Central memory CD4-positive, alpha-beta T cell (primary cell): ENCODE measurements around the gene SLC7A5.
"Not testable (repeated sequence)": the region's sequence is repeated elsewhere in the genome, so short reads cannot be mapped to it uniquely, and the experiment has no call there.

Source experiments
- DNase-seq: peaks from one replicate; pipeline ENCODE4 v3.0.0; 2022

Gene SLC7A5

DNA sequence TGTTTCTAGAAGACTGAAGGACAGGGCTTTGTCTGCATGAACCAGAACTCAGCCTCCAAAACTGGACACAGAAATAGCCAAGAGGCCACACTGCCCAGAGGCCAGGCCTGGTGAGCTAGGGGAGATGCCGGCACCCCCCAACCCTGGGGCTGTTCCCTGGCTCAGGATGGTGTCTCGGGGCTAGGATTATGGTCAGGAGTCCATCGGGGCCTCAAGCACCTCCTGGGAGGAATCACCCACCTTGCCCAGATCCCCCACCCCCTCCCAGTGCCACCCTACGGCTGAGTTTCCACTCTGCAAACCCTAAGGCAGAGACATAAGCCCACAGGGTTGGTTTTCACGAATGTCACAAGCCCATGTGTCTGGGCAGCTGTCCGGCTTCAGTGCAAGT is 37.2 kb downstream of the SLC7A5 start:
- DNase-seq = no peak

DNA sequence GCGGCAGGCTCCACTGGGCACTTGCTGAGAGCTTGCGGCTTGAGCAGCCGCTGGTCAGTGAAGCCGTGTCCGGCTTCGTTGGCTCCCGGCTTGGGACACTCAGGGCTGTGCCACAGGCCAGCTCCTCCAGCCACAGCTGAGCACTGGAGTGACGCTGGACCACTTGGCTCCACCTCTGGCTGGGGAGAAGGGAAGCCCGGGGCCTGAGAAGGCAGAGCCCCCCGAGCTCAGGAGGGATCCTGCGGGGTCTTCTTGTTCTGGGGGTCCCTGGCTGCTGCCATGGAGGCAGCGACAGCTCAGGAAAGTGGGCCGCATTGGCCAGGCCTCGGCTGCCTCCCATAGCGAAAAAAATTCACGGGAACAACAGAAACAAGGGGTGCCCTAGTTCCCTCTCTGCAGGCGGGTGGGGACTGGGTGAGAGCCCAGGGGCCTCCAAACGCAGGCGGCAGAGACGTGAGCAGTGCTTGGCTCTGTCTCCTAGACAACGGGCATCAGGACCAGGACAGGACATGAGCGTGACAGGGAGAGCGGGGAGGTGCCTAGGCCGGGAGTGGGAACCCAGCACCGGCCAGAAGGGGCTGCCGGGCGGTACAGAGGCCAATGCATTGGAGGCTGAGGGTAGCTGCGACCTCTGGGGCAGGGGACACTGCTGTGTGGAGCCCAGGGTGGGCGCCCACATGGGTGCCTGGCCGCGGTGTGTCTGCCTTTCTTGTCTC is 37.7 kb downstream of the SLC7A5 start:
- no peak for DNase-seq

DNA sequence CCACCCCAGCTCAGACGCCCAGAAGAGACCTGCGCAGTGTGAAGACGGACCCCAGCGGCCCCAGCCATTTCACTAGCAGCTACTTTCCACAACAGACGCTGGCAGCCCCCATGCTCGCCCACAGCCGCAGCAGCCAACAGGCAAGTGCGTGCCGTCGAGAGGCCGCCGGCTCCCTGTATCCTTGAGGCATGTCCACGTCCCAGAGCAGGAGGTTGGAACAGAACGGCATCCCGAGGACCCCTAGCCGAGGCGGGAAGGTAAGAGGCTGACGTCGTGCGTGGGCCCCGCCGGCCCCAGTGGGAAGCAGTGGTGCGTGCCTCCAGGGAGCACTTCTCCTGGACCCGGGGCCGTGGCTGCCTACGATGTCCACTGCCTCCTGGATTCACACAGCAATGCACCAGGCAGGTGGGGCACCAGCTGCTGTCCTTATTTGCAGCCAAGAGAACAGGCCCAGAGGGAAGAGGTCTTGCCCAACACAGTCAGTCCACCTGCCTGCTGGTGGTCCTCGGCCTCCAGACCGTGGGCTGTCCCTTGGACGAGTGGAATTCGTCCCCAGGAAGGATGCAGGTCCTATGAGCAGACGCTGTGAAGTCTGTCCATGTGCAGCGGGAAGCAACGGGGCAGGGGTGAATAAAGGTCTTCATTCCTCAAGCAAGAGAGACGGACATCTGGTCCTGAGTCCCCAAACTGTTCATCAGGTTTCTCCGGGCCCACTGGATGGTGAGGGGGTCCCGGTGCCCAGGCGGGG is 38.5 kb downstream of the SLC7A5 start:
- DNase-seq = no peak

DNA sequence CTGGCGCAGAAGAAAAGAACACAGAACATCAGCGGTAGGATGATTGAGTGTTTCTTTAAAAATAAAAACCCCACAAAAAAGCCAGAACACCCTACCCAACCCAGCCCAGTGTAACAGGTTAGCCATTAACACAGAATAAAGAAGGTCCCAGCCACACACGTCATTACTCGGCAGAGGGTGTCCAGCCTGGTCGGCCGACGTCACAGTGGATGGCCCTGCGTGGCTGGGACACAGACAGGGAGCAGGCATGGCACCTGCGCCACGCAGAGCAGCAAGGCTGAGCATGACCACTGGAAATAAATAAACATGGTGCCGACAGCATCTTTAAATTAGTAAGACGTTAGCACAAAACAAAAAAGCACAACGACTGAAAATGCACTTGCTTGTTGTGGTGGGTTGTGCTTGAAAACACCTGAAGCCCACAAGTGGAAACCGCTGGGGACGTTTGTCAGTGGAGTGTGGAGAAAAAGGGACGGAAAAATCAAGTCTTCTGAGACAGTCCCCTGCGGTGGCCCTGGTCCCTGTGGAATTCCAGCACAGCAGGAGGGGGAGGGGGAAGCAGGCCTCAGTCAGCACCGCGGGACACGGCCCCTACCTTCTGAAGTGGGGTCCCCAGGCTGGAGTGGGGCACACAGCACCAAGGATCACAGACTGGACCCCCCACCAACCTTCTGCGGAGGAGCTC is 39.2 kb downstream of the SLC7A5 start:
- no peak for DNase-seq

DNA sequence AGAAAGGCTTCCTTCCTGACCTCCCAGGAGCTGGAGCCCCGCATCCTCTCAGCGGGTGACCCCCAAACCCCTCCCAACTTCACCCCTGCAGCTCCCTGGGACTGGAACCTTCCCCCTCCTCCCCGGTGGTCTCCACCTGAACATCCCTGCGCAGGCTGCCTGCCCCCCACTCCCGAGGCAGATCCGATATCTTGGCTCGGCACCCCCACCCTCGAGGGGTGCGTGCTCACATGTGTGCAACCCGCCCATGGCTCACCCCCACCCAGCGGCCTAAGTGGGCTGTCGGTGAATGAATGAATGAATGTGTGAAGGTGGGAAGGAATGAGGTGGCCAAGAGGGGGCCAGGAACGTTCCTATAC is 39.7 kb downstream of the SLC7A5 start:
- DNase-seq = no peak

DNA sequence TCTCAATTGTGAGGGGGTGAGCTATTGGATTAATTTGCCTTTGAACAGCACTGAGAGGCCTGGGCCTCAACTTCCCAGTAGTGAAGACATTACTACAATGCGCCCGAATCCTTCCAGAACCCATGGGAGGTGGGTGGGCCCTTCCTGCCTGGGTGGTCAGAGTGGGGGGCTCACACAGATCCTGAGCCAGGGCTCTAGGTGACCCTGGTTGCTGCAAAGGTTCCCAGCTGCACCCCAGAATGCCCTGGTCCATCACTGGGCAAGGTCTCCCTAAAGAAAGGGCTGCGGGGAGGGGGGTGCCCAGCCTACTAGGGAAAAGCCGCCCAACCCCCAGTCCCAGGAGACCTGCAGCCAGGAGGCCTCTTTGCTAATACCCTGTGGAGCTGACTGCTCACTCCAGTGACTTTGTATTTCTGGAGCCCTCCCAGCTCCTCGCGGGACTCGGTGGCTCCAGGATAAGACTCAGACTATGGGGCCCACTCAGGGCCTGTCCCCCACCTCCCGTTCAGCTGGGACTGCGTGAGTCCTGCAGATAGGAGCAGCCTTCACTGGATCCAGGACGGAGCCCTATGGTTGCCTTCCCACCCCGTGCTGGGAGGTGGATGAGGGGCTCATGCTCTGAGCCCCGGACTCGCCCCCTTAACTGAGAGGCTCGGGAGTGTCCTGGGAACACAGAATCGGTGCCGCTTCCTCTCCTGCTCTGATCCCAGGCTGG is 40.2 kb downstream of the SLC7A5 start:
- no peak for DNase-seq

DNA sequence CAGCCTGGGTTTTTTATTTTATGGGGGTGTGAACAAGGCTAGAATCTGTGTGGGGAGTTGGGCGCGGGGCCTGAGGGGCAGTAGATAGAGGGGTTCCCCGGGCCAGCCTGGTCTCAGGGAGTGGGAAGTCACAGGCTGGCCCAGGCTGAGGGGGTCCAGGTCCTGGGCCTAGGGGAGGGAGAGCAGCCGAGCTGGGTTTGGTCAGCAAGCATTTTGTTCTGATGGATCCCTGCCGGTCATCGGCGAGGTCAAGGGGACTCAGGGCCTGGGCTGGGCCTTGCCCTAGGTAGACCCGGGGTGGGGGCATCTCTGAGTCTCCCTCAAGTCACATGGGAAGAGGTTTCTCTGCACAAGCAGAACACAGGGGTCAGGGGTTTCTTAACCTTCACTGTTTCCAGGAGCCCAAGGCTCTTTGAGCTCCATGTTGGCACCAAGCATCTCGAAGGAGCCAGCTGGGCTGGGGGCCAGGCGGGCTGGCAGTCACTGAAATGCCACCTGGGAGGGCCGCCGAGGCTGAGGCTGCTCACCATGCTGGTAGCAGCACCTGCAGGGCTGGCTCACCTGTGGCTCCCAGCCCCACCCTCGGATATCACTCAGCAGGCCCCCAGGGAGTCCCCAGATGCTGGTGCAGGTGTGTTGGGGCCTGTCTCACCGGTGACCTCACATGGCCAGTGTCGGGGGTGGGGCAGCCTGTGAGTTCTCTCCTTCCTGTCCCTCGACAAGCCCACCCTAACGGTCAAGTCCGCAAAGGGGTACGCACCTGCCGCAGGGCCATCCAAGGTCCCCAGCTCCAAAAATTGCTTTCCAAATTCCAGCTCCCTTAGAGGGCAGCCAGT is 41.0 kb downstream of the SLC7A5 start:
- no peak for DNase-seq

DNA sequence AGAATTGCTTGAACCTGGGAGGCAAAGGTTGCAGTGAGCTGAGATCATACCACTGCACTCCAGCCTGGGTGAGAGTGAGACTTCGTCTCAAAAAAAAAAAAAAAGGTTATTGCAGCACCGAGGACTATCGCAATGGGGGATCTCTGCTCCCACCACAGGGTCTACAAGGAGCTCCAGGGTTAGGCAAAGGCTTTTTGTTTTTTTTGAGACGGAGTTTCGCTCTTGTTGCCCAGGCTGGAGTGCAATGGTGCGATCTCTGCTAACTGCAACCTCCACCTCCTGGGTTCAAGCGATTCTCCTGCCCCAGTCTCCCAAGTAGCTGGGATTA is 41.8 kb downstream of the SLC7A5 start:
- DNase-seq = not testable (repeated sequence)

DNA sequence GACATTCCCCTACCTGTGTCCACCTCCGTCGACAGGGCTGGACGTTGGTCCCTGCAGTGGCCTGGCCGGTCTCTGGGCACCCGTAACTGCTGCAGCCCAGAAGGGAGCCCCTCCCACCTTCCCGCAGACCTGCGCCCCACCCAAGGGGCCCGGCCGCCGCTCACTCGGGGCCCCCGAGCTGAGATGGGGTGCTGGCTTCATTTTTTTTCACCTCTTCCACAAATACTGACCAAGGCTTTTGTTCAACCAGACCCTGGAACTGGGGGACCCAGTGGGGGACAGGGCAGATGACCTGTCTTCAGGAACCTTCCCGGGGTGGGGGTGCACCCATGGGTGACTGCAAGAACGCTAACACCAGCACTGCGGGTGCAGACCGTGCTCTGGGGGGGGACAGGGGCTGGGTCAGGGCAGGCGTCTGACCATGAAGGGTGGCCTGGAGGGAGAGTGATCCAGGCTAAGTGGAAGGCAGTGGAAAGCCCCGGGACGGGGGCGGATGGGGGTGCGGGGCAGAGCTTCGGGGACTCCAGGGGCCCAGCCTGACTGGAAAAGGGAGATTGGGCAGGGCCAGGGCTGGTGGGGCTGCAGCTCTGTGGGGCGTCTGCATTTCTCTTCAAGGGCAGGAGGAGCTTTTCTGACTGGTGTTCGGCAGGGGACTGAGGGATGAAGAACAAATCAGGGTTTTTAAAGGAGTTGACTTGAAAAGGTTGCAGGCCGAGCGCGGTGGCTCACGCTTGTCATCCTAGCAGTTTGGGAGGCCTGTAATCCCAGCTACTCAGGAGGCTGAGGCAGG is 42.3 kb downstream of the SLC7A5 start:
- no peak for DNase-seq

DNA sequence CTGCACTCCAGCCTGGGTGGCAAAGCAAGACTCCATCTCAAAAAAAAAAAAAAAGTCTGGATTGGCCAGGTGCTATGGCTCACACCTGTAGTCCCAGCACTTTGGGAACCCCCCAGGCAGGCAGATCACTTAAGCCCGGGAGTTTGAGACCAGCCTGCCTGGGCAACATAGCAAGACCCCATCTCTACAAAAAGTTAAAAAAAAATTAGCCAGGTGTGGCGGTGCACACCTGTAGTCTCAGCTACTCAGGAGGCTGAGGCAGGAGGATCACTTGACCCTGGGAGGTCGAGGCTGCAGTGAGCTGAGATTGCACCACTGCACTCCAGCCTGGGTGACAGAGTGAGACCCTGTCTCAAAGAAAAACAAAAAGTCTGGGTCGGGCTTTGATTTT is 42.9 kb downstream of the SLC7A5 start:
- not testable (repeated sequence) for DNase-seq

DNA sequence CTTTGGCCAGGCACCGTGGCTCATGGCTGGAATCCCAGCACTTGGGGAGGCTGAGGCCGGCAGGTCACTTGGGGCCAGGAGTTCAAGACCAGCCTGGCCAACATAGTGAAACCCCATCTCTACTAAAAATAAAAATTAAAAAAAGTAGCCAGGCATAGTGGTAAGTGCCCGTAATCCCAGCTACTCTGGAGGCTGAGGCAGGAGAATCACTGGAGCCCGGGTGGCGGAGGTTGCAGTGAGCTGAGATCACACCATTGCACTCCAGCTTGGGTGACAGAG is 43.5 kb downstream of the SLC7A5 start:
- not testable (repeated sequence) for DNase-seq

DNA sequence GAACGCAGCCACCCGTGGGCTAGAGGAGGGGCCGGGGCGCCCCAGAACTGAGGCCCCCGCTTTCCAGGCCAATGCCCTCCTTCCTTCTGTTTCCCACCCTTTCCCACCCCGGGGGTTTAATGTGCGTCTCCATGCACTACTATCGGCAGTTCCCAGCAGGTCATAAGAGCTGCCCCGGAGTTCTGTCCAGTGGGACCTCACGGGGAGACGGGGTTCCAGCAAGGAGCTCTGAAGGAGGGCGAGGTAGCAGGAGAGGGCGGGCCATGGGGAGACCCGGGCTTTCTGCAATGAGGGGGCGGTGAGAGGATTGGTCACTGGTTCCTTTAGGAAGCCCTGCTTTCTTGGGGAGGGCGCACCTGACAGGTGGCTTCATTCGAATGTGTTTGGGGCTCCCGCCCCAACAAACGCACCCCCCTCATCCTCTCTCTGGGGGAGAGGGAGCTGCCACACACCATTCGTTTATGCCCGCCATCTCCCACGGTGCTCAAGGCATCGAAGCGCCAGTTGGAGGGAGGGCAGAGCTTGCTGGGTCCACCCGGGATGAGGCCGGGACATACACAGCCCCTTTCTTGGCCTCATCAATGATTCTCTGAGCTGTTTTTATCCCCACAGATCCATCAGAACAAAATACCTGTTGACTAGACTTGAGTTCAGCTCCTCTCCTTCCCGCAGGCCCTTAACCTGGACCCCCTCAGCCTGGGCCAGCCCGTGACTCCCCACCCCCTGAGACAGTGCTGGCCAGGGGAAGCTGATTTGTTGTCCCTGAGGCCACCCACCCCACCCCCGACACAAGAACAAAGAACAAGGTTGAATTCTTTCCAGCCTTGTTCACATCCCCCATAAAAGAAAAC is 44.1 kb downstream of the SLC7A5 start:
- DNase-seq = no peak

DNA sequence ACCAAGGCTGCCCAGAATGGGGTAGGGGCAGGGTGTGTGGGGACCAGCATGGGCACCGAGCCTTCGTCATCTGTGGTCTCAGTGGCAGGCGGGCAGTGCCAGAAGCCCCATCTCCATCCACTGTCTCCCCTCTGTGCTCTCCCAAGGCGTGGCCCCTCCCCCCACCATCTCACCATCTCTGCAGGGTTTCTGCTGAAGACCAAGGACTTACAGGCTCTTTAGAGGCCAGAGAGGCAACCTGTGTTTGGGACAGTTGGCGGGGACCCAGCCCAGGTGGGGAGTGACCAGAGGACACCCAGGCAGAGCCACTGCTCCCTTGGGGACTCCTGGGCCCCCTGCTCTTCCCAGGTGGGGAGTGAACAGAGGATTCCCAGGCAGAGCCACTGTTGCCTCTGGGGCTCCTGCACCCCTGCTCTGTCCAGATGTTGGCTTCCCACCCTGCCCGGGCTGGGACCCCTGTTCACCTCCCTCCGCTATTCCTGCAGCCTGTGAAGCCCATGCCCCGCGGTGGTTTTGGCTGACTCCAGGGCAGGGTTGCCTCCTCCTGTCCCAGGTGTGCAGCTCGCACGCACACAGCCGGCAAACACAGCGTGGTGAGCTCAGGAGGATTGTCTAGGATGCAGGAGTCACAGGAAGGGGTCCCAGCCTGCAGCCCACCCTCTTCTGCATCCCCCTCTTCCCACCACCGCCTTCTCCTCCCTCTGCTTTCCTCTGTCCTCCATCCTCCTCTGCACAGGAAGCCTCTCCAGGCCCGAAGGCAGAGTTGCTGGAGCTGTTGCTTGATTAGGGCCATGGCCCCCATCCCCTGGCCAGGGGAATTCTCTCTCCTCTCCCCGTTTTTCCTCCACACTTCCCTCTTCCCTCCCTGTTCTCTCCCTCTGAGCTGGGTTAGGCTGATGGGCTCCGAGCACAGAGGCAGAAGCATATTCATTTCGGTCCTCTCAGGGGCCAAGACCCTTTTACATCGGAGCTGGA is 45.0 kb downstream of the SLC7A5 start:
- no peak for DNase-seq

DNA sequence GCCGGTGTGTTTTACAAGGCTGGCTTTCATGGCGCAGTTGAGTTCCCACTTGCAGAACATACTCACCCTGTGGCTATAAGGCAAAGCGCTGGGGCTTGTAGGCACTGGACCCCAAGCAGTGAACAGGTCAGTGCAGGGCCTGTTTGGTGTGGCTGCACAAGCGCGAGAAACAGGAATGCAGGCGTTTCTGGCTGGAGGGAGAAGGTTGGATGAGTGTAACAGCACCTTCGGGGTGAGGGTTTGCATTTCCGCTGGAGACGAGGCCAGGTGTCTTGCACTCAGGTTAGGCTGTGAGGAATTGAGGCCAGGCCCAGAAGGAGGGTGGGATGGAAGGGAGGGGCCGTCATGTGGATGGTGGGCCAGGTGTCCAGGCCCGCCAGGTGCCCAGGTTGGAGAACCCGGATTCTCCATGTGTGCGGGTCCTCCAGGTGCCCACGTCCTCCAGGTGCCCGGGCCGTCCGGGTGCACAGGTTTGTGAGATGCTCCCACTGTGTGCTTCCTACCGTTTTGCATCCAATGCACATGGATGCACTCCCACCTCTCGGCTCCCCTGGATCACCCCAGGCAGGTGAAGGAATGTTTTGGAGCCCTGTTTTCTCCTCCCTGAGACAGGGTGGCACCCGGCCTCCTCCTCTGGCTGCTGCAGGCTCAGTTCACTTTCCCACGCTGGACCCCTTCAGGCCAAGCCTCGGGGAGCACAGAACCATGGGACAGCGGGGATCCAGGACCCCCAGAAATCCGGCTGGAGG is 46.0 kb downstream of the SLC7A5 start:
- DNase-seq = no peak

DNA sequence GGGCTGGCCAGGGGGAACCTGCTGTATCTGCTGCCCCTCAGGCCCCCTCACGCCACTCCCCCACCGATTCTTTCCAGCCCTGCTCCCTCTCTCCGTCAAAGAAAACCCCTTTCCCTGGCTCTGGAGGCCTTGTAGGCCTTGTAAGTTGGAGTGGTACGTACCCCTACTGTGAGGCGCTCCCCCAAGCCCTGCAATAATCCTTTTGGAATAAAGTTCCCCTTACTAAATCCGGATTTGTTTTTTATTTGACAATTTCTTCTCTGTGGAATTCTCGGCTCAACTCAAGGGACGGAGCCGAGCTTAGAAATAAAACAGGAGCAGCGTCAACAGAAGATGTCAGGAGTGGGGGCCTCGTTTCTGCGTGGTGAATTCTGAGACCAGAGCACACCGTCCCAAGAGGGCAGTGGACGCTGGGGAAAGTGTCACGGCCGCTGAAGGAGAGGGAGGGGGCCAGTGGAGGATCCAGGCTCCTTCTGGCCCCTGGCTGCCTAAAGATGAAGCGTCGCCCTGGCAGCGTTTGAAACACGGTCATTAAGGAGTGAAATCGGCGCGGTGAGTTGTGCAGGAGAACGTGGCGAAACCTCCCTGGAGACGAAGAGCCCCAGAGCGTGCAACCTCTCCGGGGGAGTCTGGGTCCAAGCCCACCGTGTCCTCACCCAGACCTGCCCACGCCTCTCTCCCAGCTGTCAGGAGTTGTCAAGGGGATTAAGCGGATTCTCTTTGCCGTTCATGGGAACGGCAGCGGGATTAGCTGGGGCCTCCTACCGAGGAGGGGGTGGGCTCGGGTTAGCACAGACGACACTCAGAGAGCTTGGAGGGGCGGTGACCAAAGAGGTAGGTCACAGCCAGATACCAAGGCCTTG is 47.0 kb downstream of the SLC7A5 start:
- no peak for DNase-seq

DNA sequence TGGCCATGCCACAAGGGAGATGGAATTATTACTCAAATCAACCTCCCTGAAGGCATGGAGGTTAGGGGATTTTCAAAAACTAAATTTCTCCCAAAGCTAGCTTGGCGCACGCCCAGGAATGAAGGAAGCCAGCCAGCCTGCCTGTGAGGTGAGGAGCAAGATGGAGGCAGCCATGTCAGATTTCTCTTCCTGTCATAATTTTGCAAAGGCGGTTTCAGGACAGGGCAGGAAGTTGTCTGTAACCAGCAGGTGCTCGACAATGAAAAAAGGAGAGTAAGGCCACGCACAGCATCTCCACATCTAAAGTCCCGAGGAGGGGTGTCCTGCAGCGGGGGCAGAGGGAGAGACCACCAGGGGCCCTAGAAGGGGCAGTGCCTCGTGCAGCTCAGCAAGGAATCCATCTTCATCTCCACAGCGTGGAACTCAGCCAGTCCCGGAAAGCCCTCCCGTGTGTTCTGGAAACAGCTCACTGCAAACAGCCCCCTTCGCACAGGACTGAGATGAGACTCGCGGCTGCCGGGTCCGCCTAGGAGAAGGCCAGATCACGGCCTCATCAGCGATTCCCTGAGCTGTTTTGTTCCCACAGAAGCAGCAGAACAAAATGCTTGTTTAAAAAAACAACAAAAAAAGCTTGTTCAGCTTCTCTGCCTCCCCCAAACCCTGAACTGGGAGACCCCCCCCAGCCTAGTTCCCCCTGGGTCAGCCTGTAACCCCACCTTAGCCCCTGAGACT is 47.8 kb downstream of the SLC7A5 start:
- DNase-seq = no peak

DNA sequence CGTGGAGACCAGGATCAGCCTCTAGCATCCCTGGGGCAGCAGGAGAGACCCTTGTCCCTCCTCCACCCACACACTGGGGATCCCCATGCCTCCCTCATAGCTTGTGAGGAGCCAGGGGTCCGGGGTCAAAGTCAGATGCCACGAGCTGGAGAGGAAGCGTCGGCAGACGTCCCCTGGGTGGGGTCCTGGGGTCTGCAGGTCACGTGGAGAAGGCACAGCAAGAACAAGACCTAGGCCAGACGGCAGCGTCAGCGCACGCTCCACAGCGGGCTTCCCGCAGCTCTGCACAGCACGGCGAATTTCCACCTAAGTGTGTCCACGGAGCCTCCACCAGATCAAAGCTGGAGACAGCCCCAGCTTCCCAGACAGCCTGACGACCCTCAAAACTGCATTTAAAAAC is 49.3 kb downstream of the SLC7A5 start:
- DNase-seq = no peak
